Diencephalon (tissue), 1 donor: ENCODE data around the gene ABCA7. TPM values are rescaled to one million over a fixed set of nuclear protein-coding genes. Genes with fewer than 3 reads are reported as not detected.

Experiments
- small RNA-seq: library from RNA; depleted of rRNA; stranded (forward); fragments of <200 nt; gene quantifications from one replicate; pipeline ENCODE3, GENCODE V24; 2014
- total RNA-seq: library from RNA; depleted of rRNA; stranded (reverse); fragments of >200 nt; gene quantifications from one replicate; pipeline ENCODE4 v1.2.3, GENCODE V29; 2014

ABCA7 gene
- 11.8 TPM for total RNA-seq

GRCh38 chr19:1039646-1040475 lies at the start of gene ABCA7:
TSS of gene ABCA7 (plus strand) at chr19:1040107. CDS start at chr19:1041362, 1,255 bp downstream.

GRCh38 chr19:1000095-1000494 lies 39.8 kb upstream of the ABCA7 start, which contains the start of gene GRIN3B:
TSS of gene GRIN3B (plus strand) at chr19:1000419. CDS start at chr19:1000438, 19 bp downstream.

GRCh38 chr19:1020868-1021425 lies 19.0 kb upstream of the ABCA7 start, which contains the start of gene TMEM259:
TSS of gene TMEM259 (minus strand) at chr19:1021123. CDS start at chr19:1020996, 127 bp downstream.

GRCh38 chr19:1025960-1026782 lies 13.7 kb upstream of the ABCA7 start, which contains the start of gene CNN2:
TSS of gene CNN2 (plus strand) at chr19:1026608. CDS start at chr19:1026662, 54 bp downstream.

GRCh38 chr19:1066748-1067340 lies 26.9 kb downstream of the ABCA7 start, which contains the start of gene ARHGAP45:
TSS of gene ARHGAP45 (plus strand) at chr19:1067167. CDS start at chr19:1067406, 239 bp downstream.

GRCh38 chr19:1094978-1095701 lies 55.2 kb downstream of the ABCA7 start, which contains the start of gene POLR2E:
TSS of gene POLR2E (minus strand) at chr19:1095375. CDS start at chr19:1095315, 60 bp downstream.

GRCh38 chr19:1103708-1104310 lies 63.9 kb downstream of the ABCA7 start, which contains the start of gene GPX4:
TSS of gene GPX4 (plus strand) at chr19:1103994. CDS start at chr19:1104044, 50 bp downstream.

Small RNAs within 50 kb of the gene (small RNA-seq; reads per million reads assigned to genes)
- 0.18 reads per million for gene RNU6-2

Other genes starting within 250 kb of the ABCA7 start
- gene PTBP1, start 242.7 kb upstream of the ABCA7 start, total RNA-seq = 35.5 TPM
- 125 TPM for gene PLPPR3, start 218.2 kb upstream of the ABCA7 start, total RNA-seq
- gene AZU1, start 212.3 kb upstream of the ABCA7 start, total RNA-seq = 0.46 TPM
- gene PRTN3, start 199.1 kb upstream of the ABCA7 start, total RNA-seq = 1.8 TPM
- 0.69 TPM for gene ELANE, start 187.8 kb upstream of the ABCA7 start, total RNA-seq
- 1.6 TPM for gene CFD, start 180.4 kb upstream of the ABCA7 start, total RNA-seq
- 27.5 TPM for gene MED16, start 146.9 kb upstream of the ABCA7 start, total RNA-seq
- gene RNU6-9, start 146.6 kb upstream of the ABCA7 start, total RNA-seq = not detected
- gene R3HDM4, start 126.9 kb upstream of the ABCA7 start, total RNA-seq = 40.1 TPM
- gene KISS1R, start 122.8 kb upstream of the ABCA7 start, total RNA-seq = 2.3 TPM
- 7.6 TPM for gene ARID3A, start 114.1 kb upstream of the ABCA7 start, total RNA-seq
- 33.7 TPM for gene WDR18, start 55.8 kb upstream of the ABCA7 start, total RNA-seq
- gene GRIN3B, start 39.7 kb upstream of the ABCA7 start, total RNA-seq = 0.69 TPM
- 40.8 TPM for gene TMEM259, start 19.0 kb upstream of the ABCA7 start, total RNA-seq
- gene RNU6-2, start 18.6 kb upstream of the ABCA7 start, total RNA-seq = not detected
- 18.2 TPM for gene CNN2, start 13.5 kb upstream of the ABCA7 start, total RNA-seq
- gene ARHGAP45, start 27.1 kb downstream of the ABCA7 start, total RNA-seq = 2.5 TPM
- 55.4 TPM for gene POLR2E, start 55.3 kb downstream of the ABCA7 start, total RNA-seq
- 187 TPM for gene GPX4, start 63.9 kb downstream of the ABCA7 start, total RNA-seq
- 4.4 TPM for gene SBNO2, start 134.2 kb downstream of the ABCA7 start, total RNA-seq
- 45.7 TPM for gene STK11, start 165.7 kb downstream of the ABCA7 start, total RNA-seq
- 12.9 TPM for gene CBARP, start 197.9 kb downstream of the ABCA7 start, total RNA-seq
- 18.5 TPM for gene ATP5F1D, start 201.6 kb downstream of the ABCA7 start, total RNA-seq
- 14.1 TPM for gene MIDN, start 208.5 kb downstream of the ABCA7 start, total RNA-seq
- gene CIRBP, start 229.2 kb downstream of the ABCA7 start, total RNA-seq = 512 TPM
- 5.8 TPM for gene FAM174C, start 235.4 kb downstream of the ABCA7 start, total RNA-seq
- gene EFNA2, start 245.8 kb downstream of the ABCA7 start, total RNA-seq = 12.5 TPM